Right lobe of liver (tissue), 6 donors: ENCODE data around the gene LECT2. TPM values are rescaled to one million over a fixed set of nuclear protein-coding genes. Genes with fewer than 3 reads are reported as not detected.

Source experiments
- ATAC-seq, 4 donors: fragments of 200-7000 bp; cut with Tn5 transposase; one replicate each; pipeline ENCODE4 v1.9.1; 2020; ENCODE audit warnings: mild to moderate bottlenecking in 4 of 4, moderate library complexity in 4 of 4
- DNase-seq, 3 donors: peaks; one replicate each; pipeline ENCODE4 v3.0.0-alpha.2; 2020
- H3K27ac ChIP-seq, 3 donors: fragments of 200-600 bp; one replicate each; pipeline ENCODE4 v1.8.0; 2022
- H3K27me3 ChIP-seq, 2 donors: fragments of 200-600 bp; one replicate each; pipeline ENCODE4 v1.8.0; 2022
- H3K36me3 ChIP-seq, 4 donors: fragments of 200-600 bp; sonication (generic) in 1 of 4; one replicate each; pipeline versions ENCODE4 v1.5.1 to v1.8.0; 2017 to 2022; ENCODE audit warnings: control low read depth in 1 of 4
- H3K4me1 ChIP-seq, 4 donors: fragments of 200-600 bp; sonication (generic) in 1 of 4; one replicate each; pipeline versions ENCODE4 v1.5.1 to v1.8.0; 2017 to 2022; ENCODE audit warnings: control low read depth in 1 of 4
- H3K4me3 ChIP-seq, 3 donors: fragments of 200-600 bp; one replicate each; pipeline ENCODE4 v1.8.0; 2022
- H3K9me3 ChIP-seq, 4 donors: fragments of 200-600 bp; sonication (generic) in 1 of 4; one replicate each; pipeline versions ENCODE4 v1.5.1 to v1.8.0; 2017 to 2022; ENCODE audit warnings: control low read depth in 1 of 4
- CTCF ChIP-seq, 4 donors: fragments of 200-600 bp in 3 of 4; fragments of 450-650 bp in 1 of 4; IDR thresholded peaks; one replicate each; pipeline versions ENCODE4 v1.5.1 to v1.8.0; 2016 to 2022; ENCODE audit warnings: antibody characterized with exemption in 4 of 4, mild to moderate bottlenecking in 2 of 4
- POLR2A ChIP-seq: fragments of 450-650 bp; IDR thresholded peaks from one replicate; pipeline ENCODE4 v1.6.1; 2017; ENCODE audit warnings: antibody characterized with exemption, mild to moderate bottlenecking
- WGBS: methylation state at CpG from one replicate; pipeline ENCODE4 v1.1.6; 2018; ENCODE audit warnings: low coverage, low lambda C conversion rate; ENCODE audit not compliant: insufficient coverage; ENCODE audit errors: missing lambda C conversion rate; 5-methylcytosine and 5-hydroxymethylcytosine counted together
- intact Hi-C, 2 donors: fragments of 100-400 bp; cut with DNase I; formaldehyde crosslinking; loops; one replicate each; pipeline versions ENCODE4 v1.11.2 to v1.14.1; 2022
- total RNA-seq, 6 experiments: library from RNA; depleted of rRNA in 2 of 6; stranded (reverse); fragments of >200 nt in 2 of 6; fragmentation: NEBNext Ultra II Directional in 3 of 6; extraction: Animal tissue kit (Norgen Biotek cat#: 25700) in 3 of 6; gene quantifications; one replicate each; pipeline versions ENCODE4 v1.1.0 to v1.2.4, GENCODE V29; 2016 to 2023
- donor health status: DM: no; HTN: yes; CAD: no.
- donor health status: DM: no; HTN: no; CAD: no.
- donor health status: DM: no; HTN: no; CAD: no.
- donor health status: DM: no; HTN: yes; CAD: no.
- donor health status: DM: no; HTN: yes; CAD: no.

The LECT2 gene
- total RNA-seq, 6 experiments from 2014 or later, result 6.0 to 66.7 (median 43.7) TPM

- TF ChIP-seq POLR2A (no peak), CTCF (IDR thresholded peaks at IDR 0.05) (no peak)
- H3K27me3 ChIP-seq, result no peaks in the 10 kb centered on the region
- H3K9me3 ChIP-seq, result no peaks in the 10 kb centered on the region
- H3K4me1 ChIP-seq, result no peaks in the 10 kb centered on the region
- no peaks in the 10 kb centered on the region for H3K36me3 ChIP-seq
- H3K27ac ChIP-seq, result no peak overlapping the region
- WGBS, result 34% methylated on average over 3 of the region's 3 CpGs
- intact Hi-C loops, result no loop called here
- DNase-seq, result no peak
- ATAC-seq, result no peak
- no peak overlapping the region for H3K4me3 ChIP-seq
Observed at GRCh38 chr5:135901633-135902032, 53.1 kb downstream of the LECT2 start.

- ATAC-seq (no peak), DNase-seq (no peak)
- no peak overlapping the region for H3K4me3 ChIP-seq
- intact Hi-C loops, result no loop called here
- no peaks in the 10 kb centered on the region for H3K4me1 ChIP-seq
- H3K27ac ChIP-seq, result no peak overlapping the region
- H3K27me3 ChIP-seq, result no peaks in the 10 kb centered on the region
- H3K36me3 ChIP-seq, result no peaks in the 10 kb centered on the region
- H3K9me3 ChIP-seq, result no peaks in the 10 kb centered on the region
- no peak for TF ChIP-seq POLR2A
- no peak for TF ChIP-seq CTCF (IDR thresholded peaks at IDR 0.05)
- WGBS, result 49% methylated on average over 3 of the region's 3 CpGs
Observed at GRCh38 chr5:135900276-135900675, 54.5 kb downstream of the LECT2 start.

GRCh38 chr5:135898651-135899050, 56.1 kb downstream of the LECT2 start:
- no peaks in the 10 kb centered on the region for H3K27me3 ChIP-seq
- H3K4me3 ChIP-seq, result no peak overlapping the region
- ATAC-seq (no peak), DNase-seq (no peak)
- H3K4me1 ChIP-seq, result no peaks in the 10 kb centered on the region
- 68% methylated on average over 6 of the region's 6 CpGs for WGBS
- H3K9me3 ChIP-seq, result no peaks in the 10 kb centered on the region
- intact Hi-C loops, result no loop called here
- no peaks in the 10 kb centered on the region for H3K36me3 ChIP-seq
- no peak for TF ChIP-seq CTCF (IDR thresholded peaks at IDR 0.05)
- TF ChIP-seq POLR2A, result no peak
- H3K27ac ChIP-seq, result no peak overlapping the region

Other genes starting within 250 kb of the LECT2 start
- 1 to 10 TPM in 1 of 6 experiments, under 1 TPM in 4, not detected in 1; 0.39 to 5.3 (median 0.80) TPM for gene SLC25A48, start 120.3 kb downstream of the LECT2 start, total RNA-seq
- not detected for gene IL9, start 59.1 kb downstream of the LECT2 start, total RNA-seq
- 100 to 1,000 TPM in 3 of 6 experiments, 10 to 100 TPM in 3; 30.7 to 143 (median 87.2) TPM for gene TGFBI, start 74.0 kb upstream of the LECT2 start, total RNA-seq
- 10 to 100 TPM; 19.2 to 49.2 (median 30.6) TPM for gene SMAD5, start 177.9 kb upstream of the LECT2 start, total RNA-seq
- gene SMIM32, start 238.2 kb upstream of the LECT2 start, total RNA-seq, result 1 to 10 TPM in 1 of 6 experiments, under 1 TPM in 1, not detected in 4; 0.25 to 1.1 TPM